Central memory CD8-positive, alpha-beta T cell (primary cell): ENCODE data around the gene MMGT1.

Experiments used
- ATAC-seq: fragments of 150-1000 bp; cut with Tn5 transposase; replicated peaks from 2 replicates; pipeline ENCODE4 v1.10.0; 2022; ENCODE audit warnings: mild to moderate bottlenecking, moderate FRiP score, moderate number of reproducible peaks; ENCODE audit not compliant: poor library complexity, severe bottlenecking; ENCODE audit errors: extremely low read depth
- DNase-seq, 2 donors: peaks; one replicate each; pipeline ENCODE4 v3.0.0; 2021; ENCODE audit warnings: low spot score in 2 of 2
- H3K27ac Mint-ChIP-seq: one replicate; pipeline ENCODE4 v1.8.0; 2022; ENCODE audit warnings: low read depth, mild to moderate bottlenecking, moderate library complexity, mixed read lengths
- H3K27me3 Mint-ChIP-seq: one replicate; pipeline ENCODE4 v1.8.0; 2022; ENCODE audit warnings: mixed read lengths
- H3K36me3 Mint-ChIP-seq: one replicate; pipeline ENCODE4 v1.8.0; 2022; ENCODE audit warnings: mild to moderate bottlenecking, moderate library complexity, mixed read lengths; ENCODE audit not compliant: insufficient read depth
- H3K4me1 Mint-ChIP-seq: one replicate; pipeline ENCODE4 v1.8.0; 2022; ENCODE audit warnings: mixed read lengths
- H3K4me3 Mint-ChIP-seq: one replicate; pipeline ENCODE4 v1.8.0; 2022; ENCODE audit warnings: mild to moderate bottlenecking, moderate library complexity, mixed read lengths
- H3K9me3 Mint-ChIP-seq: one replicate; pipeline ENCODE4 v1.8.0; 2022; ENCODE audit warnings: mixed read lengths

MMGT1 gene

GRCh38 chrX:135973548-135974278 is at the start of gene MMGT1:
Gene MMGT1 (minus strand): TSS chrX:135973988. CDS start chrX:135973675, 313 bp downstream.
- DNase-seq (peak; percentile 55 to 65), ATAC-seq (peak; percentile 78)
- H3K9me3 Mint-ChIP-seq = no peaks in the 10 kb centered on the region
- peaks cover 37% of the 10 kb centered on the region for H3K4me1 Mint-ChIP-seq
- H3K27me3 Mint-ChIP-seq = no peaks in the 10 kb centered on the region
- peak within 1 kb of the TSS; percentile 97 for H3K27ac Mint-ChIP-seq
- H3K4me3 Mint-ChIP-seq = peak within 1 kb of the TSS; percentile 98
- H3K36me3 Mint-ChIP-seq = peaks cover 10% of the 10 kb centered on the region

- peaks cover 22% of the 10 kb centered on the region for H3K36me3 Mint-ChIP-seq
- DNase-seq = no peak
- H3K4me1 Mint-ChIP-seq = no peaks in the 10 kb centered on the region
- no peaks in the 10 kb centered on the region for H3K9me3 Mint-ChIP-seq
- no peak overlapping the region for H3K27ac Mint-ChIP-seq
- H3K27me3 Mint-ChIP-seq = no peaks in the 10 kb centered on the region
- H3K4me3 Mint-ChIP-seq = no peak overlapping the region
- no peak for ATAC-seq
Observed at GRCh38 chrX:136021903-136022302, 48.1 kb upstream of the MMGT1 start.

GRCh38 chrX:136021160-136021559 is 47.4 kb upstream of the MMGT1 start:
- DNase-seq = no peak
- no peak overlapping the region for H3K27ac Mint-ChIP-seq
- no peaks in the 10 kb centered on the region for H3K4me1 Mint-ChIP-seq
- H3K9me3 Mint-ChIP-seq = no peaks in the 10 kb centered on the region
- no peaks in the 10 kb centered on the region for H3K27me3 Mint-ChIP-seq
- H3K4me3 Mint-ChIP-seq = no peak overlapping the region
- H3K36me3 Mint-ChIP-seq = peaks cover 23% of the 10 kb centered on the region
- ATAC-seq = no peak

- no peak for ATAC-seq
- Mint-ChIP-seq H3K4me1 (no peaks in the 10 kb centered on the region), H3K36me3 (peaks cover 26% of the 10 kb centered on the region), H3K9me3 (no peaks in the 10 kb centered on the region), H3K4me3 (no peak overlapping the region), H3K27ac (no peak overlapping the region), H3K27me3 (no peaks in the 10 kb centered on the region)
- no peak for DNase-seq
Observed at GRCh38 chrX:136019226-136019625, 45.4 kb upstream of the MMGT1 start.

GRCh38 chrX:136016881-136017280 is 43.1 kb upstream of the MMGT1 start:
- ATAC-seq = no peak
- Mint-ChIP-seq H3K27me3 (no peaks in the 10 kb centered on the region), H3K36me3 (peaks cover 36% of the 10 kb centered on the region), H3K4me3 (no peak overlapping the region), H3K4me1 (no peaks in the 10 kb centered on the region), H3K9me3 (no peaks in the 10 kb centered on the region), H3K27ac (no peak overlapping the region)
- DNase-seq = no peak

GRCh38 chrX:136015016-136015415 is 41.2 kb upstream of the MMGT1 start:
- no peaks in the 10 kb centered on the region for H3K27me3 Mint-ChIP-seq
- H3K4me1 Mint-ChIP-seq = no peaks in the 10 kb centered on the region
- peaks cover 37% of the 10 kb centered on the region for H3K36me3 Mint-ChIP-seq

GRCh38 chrX:135988245-135988644 is 14.5 kb upstream of the MMGT1 start:
- ATAC-seq (no peak), DNase-seq (no peak)
- peaks cover 14% of the 10 kb centered on the region for H3K36me3 Mint-ChIP-seq
- H3K27me3 Mint-ChIP-seq = no peaks in the 10 kb centered on the region
- no peak overlapping the region for H3K4me3 Mint-ChIP-seq
- H3K27ac Mint-ChIP-seq = peak overlapping the region; percentile 85
- peaks cover 53% of the 10 kb centered on the region for H3K4me1 Mint-ChIP-seq
- no peaks in the 10 kb centered on the region for H3K9me3 Mint-ChIP-seq

More at GRCh38 chrX:136015016-136015415, 41.2 kb upstream of the MMGT1 start:
- DNase-seq = no peak
- no peak for ATAC-seq
- no peak overlapping the region for H3K4me3 Mint-ChIP-seq
- H3K9me3 Mint-ChIP-seq = no peaks in the 10 kb centered on the region
- H3K27ac Mint-ChIP-seq = peak overlapping the region; percentile 17

GRCh38 chrX:135985973-135986310 is 12.2 kb upstream of the MMGT1 start:
- H3K27me3 Mint-ChIP-seq = no peaks in the 10 kb centered on the region
- ATAC-seq (no peak), DNase-seq (no peak)
- H3K4me1 Mint-ChIP-seq = peaks cover 43% of the 10 kb centered on the region
- peak overlapping the region; percentile 92 for H3K4me3 Mint-ChIP-seq
- H3K9me3 Mint-ChIP-seq = no peaks in the 10 kb centered on the region
- H3K36me3 Mint-ChIP-seq = peaks cover 12% of the 10 kb centered on the region
- peak overlapping the region; percentile 90 for H3K27ac Mint-ChIP-seq

GRCh38 chrX:135985157-135985972 is 11.6 kb upstream of the MMGT1 start, which contains the start of gene SLC9A6:
Gene SLC9A6 (plus strand): TSS chrX:135985435. CDS start chrX:135985659, 224 bp downstream.
- Mint-ChIP-seq H3K27ac (peak within 1 kb of the TSS; percentile 90), H3K4me3 (peak within 1 kb of the TSS; percentile 92), H3K27me3 (no peaks in the 10 kb centered on the region), H3K9me3 (no peaks in the 10 kb centered on the region), H3K4me1 (peaks cover 46% of the 10 kb centered on the region), H3K36me3 (peaks cover 11% of the 10 kb centered on the region)
- ATAC-seq (peak; percentile 86), DNase-seq (peak; percentile 13 to 23)

- Mint-ChIP-seq H3K4me1 (peaks cover 45% of the 10 kb centered on the region), H3K27ac (peak overlapping the region; percentile 89), H3K9me3 (no peaks in the 10 kb centered on the region), H3K27me3 (no peaks in the 10 kb centered on the region), H3K4me3 (peak overlapping the region; percentile 92), H3K36me3 (peaks cover 11% of the 10 kb centered on the region)
- DNase-seq (no peak), ATAC-seq (no peak)
Observed at GRCh38 chrX:135984791-135985156, 11.0 kb upstream of the MMGT1 start.

- Mint-ChIP-seq H3K4me1 (peaks cover 41% of the 10 kb centered on the region), H3K4me3 (peak overlapping the region; percentile 92), H3K27ac (peak overlapping the region; percentile 89), H3K27me3 (no peaks in the 10 kb centered on the region), H3K9me3 (no peaks in the 10 kb centered on the region), H3K36me3 (peaks cover 11% of the 10 kb centered on the region)
- DNase-seq (no peak), ATAC-seq (no peak)
Observed at GRCh38 chrX:135984256-135984655, 10.5 kb upstream of the MMGT1 start.

GRCh38 chrX:135982860-135983259 is 9.1 kb upstream of the MMGT1 start:
- H3K4me1 Mint-ChIP-seq = peaks cover 37% of the 10 kb centered on the region
- no peak overlapping the region for H3K27ac Mint-ChIP-seq

GRCh38 chrX:135981668-135982067 is 7.9 kb upstream of the MMGT1 start:
- Mint-ChIP-seq H3K36me3 (peaks cover 8% of the 10 kb centered on the region), H3K4me3 (no peak overlapping the region), H3K9me3 (no peaks in the 10 kb centered on the region), H3K27ac (peak overlapping the region; percentile 35), H3K27me3 (no peaks in the 10 kb centered on the region), H3K4me1 (peaks cover 39% of the 10 kb centered on the region)
- ATAC-seq = no peak
- DNase-seq = no peak

More at GRCh38 chrX:135982860-135983259, 9.1 kb upstream of the MMGT1 start:
- Mint-ChIP-seq H3K9me3 (no peaks in the 10 kb centered on the region), H3K36me3 (peaks cover 8% of the 10 kb centered on the region), H3K4me3 (peak overlapping the region; percentile 92), H3K27me3 (no peaks in the 10 kb centered on the region)
- ATAC-seq (no peak), DNase-seq (no peak)
